ENCODE data around the gene CFAP65. TPM values are rescaled to one million over a fixed set of nuclear protein-coding genes. Genes with fewer than 3 reads are reported as not detected.

CFAP65 gene
- total RNA-seq, 4 donors from 2014 or later: not detected

DNA sequence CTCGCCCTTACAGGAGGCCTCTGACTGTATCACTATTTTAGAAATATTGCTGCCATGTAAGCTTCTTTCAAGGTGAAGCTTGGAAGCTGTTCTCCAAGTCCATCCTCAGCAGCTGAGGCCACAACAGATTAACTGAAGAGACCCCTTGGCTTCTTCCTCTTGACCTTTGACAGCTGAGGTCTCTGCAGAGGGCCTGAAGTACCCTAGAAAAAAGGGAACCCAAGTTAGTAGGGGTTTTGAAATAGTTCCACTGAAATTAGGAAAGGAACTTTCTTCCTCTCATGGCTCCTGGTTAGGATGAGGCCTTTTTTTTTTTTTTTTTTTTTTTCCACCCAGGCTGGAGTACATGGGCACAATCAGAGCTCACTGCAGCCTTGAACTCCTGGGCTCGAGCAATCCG, 34.9 kb upstream of the CFAP65 start:
- TF ChIP-seq, protein P1, sequence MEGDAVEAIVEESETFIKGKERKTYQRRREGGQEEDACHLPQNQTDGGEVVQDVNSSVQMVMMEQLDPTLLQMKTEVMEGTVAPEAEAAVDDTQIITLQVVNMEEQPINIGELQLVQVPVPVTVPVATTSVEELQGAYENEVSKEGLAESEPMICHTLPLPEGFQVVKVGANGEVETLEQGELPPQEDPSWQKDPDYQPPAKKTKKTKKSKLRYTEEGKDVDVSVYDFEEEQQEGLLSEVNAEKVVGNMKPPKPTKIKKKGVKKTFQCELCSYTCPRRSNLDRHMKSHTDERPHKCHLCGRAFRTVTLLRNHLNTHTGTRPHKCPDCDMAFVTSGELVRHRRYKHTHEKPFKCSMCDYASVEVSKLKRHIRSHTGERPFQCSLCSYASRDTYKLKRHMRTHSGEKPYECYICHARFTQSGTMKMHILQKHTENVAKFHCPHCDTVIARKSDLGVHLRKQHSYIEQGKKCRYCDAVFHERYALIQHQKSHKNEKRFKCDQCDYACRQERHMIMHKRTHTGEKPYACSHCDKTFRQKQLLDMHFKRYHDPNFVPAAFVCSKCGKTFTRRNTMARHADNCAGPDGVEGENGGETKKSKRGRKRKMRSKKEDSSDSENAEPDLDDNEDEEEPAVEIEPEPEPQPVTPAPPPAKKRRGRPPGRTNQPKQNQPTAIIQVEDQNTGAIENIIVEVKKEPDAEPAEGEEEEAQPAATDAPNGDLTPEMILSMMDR (IDR thresholded peaks at IDR 0.05; ENCODE audit: low read depth): no peak

DNA sequence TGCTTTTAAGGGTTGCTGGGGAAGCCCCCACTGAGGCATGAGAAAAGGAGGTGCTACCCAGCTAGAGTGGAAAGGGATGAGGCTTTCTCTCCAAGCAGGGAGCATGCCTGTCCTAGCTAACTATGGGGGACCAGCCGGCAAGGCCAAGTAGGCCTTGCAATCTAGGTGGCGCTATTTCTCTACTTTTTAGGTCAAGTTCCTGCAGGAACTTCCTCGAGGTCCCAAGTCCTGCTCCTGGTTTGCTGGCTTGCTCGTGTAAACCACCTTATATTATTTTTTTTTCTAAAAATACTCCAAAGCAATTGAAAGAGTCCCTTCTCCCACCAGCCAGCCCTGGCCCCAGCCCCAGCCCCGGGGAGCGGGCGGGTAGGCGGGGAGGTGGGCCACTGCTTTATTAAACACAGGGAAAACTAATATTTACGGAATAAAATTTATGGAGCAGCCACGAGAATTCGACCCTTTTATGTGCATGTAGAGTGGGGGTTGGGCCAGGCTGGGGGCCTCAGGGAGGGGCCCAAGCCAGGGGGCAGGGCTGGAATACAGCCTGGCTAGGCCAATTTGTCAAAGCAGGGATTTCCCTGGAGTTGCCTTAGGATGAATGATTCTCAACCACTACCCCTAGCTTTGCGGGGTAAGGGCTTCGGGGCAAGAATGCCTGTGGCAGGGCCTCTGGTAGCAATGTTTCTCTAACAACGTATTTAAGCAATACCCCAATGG, 32.3 kb upstream of the CFAP65 start:
- TF ChIP-seq, protein P1 (IDR thresholded peaks at IDR 0.05; ENCODE audit: low read depth): no peak

DNA sequence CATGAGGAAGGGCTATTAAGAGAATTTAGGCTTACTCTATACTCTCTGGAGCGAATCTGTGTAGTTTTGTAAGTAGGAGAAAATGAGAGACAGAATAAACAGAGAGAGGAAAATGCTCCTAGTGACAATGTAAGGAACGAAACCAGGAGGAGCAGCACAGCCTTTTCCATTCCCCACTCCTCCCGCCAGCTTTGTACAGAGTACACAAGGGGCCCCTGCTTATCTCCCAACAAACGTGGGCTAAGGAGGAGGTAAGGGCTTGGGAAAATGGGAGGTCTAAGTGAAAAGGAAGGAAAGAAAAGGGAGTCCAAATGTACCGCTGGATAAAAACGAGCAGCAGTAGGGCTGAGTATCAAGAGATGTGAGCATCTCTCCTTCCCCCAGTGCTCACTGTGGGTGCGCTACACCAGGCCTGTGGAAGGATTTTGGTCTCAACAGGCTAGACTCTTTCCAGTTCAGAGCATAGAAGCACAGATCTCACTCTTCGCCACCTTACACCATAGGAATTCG, 31.5 kb upstream of the CFAP65 start:
- TF ChIP-seq, protein P1 (IDR thresholded peaks at IDR 0.05; ENCODE audit: low read depth): no peak

DNA sequence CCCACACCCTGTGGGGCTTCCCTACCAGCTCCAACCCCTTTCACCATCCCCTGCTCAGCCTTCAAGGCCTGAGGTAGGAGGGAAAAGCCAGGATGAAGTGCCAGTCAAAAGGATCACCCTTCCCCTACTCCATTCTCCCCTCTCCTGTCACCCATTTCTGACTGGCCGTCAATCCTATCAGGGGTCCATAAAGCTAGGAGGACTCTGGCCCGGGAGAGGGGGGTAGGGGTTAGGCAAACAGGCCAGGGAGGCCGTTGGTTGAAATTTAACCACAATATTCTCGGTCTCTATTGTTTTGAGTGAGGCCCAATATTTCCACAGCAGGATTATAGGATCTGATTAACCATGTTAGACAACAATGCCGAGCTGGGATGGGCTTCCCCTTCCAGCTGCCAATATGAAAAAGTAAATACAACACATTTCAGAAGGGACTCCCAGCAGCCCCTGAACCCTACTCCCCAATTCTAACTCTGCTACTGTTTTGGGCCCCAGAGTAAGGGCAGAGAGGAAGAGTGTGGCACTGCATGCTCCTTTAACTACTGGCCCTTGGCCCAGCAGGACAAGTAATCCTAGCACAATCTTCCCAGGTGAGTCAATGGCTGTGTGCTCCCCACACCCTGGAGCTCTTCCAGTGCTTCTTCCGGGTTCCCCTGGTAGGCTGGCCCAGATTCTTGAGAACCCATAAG, 30.0 kb upstream of the CFAP65 start:
- TF ChIP-seq, protein P1 (IDR thresholded peaks at IDR 0.05; ENCODE audit: low read depth): no peak

DNA sequence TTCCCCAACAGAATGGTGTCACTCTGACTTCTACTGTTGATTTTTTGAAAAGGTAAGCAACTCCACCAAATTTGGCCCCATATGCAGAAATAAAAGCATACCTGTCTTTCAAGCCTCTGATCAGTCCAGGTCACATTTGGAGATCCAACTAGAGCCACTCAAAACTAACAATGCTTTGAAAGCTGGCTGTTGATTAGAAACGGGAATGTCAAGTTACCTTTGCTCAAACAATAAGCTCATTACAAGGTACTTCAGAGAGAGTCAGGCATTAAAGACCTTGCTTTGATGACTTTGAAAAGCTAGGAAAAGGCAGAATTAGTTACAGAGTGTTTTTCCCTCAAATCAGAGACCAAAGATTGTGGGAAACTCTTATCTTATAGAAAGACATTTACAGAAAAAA, 24.2 kb upstream of the CFAP65 start:
- TF ChIP-seq, protein P1 (IDR thresholded peaks at IDR 0.05; ENCODE audit: low read depth): no peak

DNA sequence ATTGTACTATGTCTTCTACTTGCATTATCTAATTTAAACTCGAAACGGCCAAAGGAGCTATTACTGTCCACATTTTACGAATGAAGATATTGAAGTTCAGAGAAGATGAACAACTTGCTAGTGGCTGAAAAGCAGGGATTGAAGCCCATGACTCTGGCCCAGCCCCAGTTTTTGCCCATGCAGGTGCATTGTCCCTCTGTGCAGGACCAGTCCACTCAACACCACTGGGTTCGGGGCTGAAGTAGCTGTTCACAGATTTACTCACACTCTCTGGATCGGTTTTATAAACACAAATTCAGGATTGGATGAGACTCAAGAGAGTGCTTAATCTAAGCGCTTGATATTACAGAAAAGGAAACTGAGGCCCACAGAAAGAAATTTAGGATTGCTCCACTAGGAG, 20.8 kb upstream of the CFAP65 start:
- TF ChIP-seq, protein P1 (IDR thresholded peaks at IDR 0.05; ENCODE audit: low read depth): no peak
